Activated CD8-positive, alpha-beta memory T cell treated with anti-CD3 and anti-CD28 coated beads for 36 hours (primary cell): ENCODE data around the gene MDM2. TPM values are rescaled to one million over a fixed set of nuclear protein-coding genes. Genes with fewer than 3 reads are reported as not detected.
"Not testable (repeated sequence)": the region's sequence is repeated elsewhere in the genome, so short reads cannot be mapped to it uniquely, and the experiment has no call there.

Experiments
- CTCF ChIA-PET: fragments of 350-600 bp; sonication (Branson Sonifier 250); formaldehyde crosslinking; loops from one replicate; lab custom pipeline; 2021; ENCODE audit warnings: antibody characterized with exemption; lab: Charles Lee
- POLR2A ChIA-PET: fragments of 350-600 bp; sonication (Branson Sonifier 250); formaldehyde crosslinking; loops from one replicate; lab custom pipeline; 2021; ENCODE audit warnings: antibody characterized with exemption; lab: Charles Lee
- total RNA-seq, 2 experiments: library from RNA; stranded (reverse); gene quantifications; one replicate each; pipeline ENCODE4 v1.2.3, GENCODE V29; 2021

Gene MDM2
- total RNA-seq, 2 experiments from 2014 or later = 176 to 196 TPM

GRCh38 chr12:68815928-68816800, 8.2 kb downstream of the MDM2 start:
- ChIA-PET POLR2A (interaction anchor here (0.6 kb wide), 1 partner anchor 291 kb away, joined by 4 read pairs; no protein-coding TSS in a partner anchor), CTCF (no interaction called here)

DNA sequence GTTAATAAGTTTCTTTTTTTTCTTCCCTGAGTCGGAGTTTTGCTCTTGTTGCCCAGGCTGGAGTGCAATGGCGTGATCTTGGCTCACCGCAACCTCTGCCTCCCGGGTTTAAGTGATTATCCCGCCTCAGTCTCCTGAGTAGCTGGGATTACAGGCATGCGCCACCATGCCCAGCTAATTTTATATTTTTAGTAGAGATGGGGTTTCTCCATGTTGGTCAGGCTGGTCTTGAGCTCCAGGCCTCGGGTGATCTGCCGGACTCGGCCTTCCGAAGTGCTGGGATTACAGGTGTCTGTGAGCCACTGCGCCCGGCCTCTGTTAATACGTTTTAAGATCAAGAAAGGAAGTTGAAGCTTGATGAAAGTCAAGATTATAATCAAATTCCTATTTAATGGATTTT, 11.5 kb downstream of the MDM2 start:
- CTCF ChIA-PET = interaction anchor here (0.9 to 2.5 kb wide), 3 partner anchors 11 to 544 kb away, joined by 3 to 8 read pairs (median 6); partner anchors contain the start of gene MDM2
- POLR2A ChIA-PET = not testable (repeated sequence)

DNA sequence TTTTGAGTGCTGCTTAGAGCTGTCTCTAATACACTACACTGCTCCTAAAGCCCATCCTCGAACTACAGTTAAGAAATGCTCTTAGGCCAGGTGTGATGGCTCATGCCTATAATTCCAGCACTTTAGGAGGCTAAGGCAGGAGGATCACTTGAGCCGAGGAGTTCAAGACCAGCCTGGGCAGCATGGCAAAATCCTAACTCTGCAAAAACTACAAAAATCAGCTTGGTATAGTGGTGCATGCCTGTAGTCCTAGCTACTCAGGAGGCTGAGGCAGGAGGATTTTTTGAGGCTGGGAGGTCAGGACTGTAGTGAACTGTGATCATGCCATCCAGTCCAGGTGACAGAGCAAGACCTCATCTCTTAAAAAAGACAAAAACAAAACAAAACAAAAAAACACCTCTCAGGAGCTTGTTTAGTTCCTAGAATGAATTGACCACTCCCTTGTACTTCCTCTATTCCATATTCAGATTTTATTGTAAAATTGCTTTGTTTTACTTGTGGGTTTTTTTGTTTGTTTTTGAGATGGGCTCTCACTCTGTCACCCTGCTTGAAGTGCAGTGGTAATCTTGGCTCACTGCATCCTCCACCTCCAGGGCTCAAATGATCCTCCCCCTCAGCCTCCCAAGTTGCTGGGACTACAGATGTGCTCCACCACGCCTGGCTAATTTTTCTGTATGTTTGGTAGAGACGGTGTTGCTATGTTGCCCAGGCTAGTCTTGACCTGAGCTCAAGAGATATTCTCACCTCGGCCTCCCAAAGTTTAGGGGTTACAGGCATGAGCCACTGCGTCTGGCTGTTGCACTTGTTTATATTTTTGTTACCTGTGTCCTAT, 13.6 kb downstream of the MDM2 start:
- ChIA-PET CTCF (interaction anchor here (0.6 to 2.5 kb wide), 3 partner anchors 9 to 25 kb away, joined by 3 to 8 read pairs (median 3); partner anchors contain the start of gene MDM2), POLR2A (no interaction called here)

DNA sequence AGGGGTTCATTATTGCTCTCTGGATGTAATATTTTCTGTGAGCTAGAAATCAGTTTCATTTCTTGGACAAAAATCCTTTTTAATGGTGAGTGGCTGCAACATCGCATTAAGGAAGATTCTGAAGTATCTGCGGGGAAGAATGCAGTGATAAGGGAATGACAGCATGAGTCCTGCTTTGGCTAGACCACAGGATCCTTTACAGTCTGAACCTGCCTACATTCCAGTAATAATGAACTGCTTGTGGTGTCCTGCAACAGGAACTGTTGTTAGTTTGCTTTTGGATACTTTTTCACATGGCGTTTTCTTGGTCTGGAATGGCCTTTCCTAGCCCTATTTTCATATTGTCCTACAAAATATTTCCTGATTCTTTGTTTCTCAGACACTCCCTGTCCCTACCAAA, 15.7 kb downstream of the MDM2 start:
- ChIA-PET POLR2A (no interaction called here), CTCF (no interaction called here)

DNA sequence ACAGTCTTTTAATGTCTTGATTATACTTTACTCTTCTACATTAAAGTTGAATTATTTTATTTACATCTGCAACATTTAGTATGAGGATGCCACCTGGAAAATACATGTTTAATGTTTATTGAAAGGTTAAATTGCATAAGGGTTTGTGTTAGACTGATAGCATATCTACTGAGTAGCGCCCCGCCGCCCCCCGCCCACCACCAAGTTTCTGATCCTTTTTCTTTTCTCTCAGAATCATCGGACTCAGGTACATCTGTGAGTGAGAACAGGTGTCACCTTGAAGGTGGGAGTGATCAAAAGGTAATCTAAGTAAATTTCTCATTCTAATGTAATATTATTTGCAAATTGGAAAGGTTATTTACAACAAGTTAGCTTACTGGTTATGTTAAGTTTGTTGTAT, 16.2 kb downstream of the MDM2 start:
- ChIA-PET POLR2A (no interaction called here), CTCF (interaction anchor here (0.6 kb wide), 1 partner anchor 534 kb away, joined by 3 read pairs; no protein-coding TSS in a partner anchor)

DNA sequence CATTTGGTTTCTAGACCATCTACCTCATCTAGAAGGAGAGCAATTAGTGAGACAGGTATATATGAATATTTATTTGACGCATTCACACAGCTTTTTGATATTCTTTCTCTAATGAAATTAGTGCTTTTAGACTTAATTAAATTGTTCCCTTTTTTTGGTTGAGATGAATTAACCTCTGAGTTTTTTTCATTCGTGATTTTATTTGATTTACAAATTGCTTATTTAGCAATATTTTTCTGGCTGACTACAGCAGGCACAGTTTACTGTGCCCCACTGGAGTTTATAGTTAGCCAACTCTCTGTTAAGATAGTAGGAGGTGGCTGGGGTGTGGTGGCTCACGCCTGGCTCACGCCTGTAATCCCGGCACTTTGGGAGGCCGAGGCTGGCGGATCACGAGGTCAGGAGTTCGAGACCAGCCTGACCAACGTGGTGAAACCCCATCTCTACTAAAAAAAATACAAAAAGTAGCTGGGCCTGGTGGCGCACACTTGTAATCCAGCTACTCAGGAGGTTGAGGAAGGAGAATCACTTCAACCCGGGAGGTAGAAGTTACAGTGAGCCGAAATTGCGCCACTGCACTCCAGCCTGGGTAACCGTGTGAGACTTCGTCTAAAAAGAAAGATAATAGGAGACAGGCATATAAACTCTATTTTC, 16.7 kb downstream of the MDM2 start:
- ChIA-PET CTCF (interaction anchor here (0.6 kb wide), 1 partner anchor 534 kb away, joined by 3 read pairs; no protein-coding TSS in a partner anchor), POLR2A (no interaction called here)

- POLR2A ChIA-PET = interaction anchor here (0.7 kb wide), 1 partner anchor 63 kb away, joined by 4 read pairs; no protein-coding TSS in a partner anchor
- CTCF ChIA-PET = no interaction called here
Measured at GRCh38 chr12:68825569-68826217, 17.7 kb downstream of the MDM2 start.

GRCh38 chr12:68827895-68828671, 20.1 kb downstream of the MDM2 start:
- POLR2A ChIA-PET = no interaction called here

GRCh38 chr12:68828672-68829068, 20.7 kb downstream of the MDM2 start:
- POLR2A ChIA-PET = no interaction called here

More at GRCh38 chr12:68827895-68828671, 20.1 kb downstream of the MDM2 start:
- CTCF ChIA-PET = no interaction called here

DNA sequence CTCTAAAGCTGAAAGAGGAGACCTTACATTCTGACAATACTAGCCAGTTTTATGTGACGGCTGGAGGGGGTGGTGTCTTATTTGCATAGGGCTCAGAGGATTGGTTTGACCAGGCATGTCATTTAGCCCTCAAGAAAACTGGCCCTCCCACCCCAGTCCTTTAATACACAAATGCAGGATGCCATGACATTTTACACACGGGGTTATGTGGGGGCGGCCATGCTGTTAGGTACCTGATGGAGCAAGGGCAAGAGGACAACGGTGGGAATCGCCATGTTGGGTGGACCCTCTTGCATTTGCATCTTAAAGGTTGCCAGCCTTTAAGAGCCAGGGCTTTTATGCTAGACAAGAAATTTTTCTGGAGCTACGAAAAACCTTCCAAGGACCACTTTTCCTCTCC, 23.3 kb downstream of the MDM2 start:
- POLR2A ChIA-PET = interaction anchor here (0.6 to 1.2 kb wide), 2 partner anchors 11 to 323 kb away, joined by 3 read pairs; no protein-coding TSS in a partner anchor
- CTCF ChIA-PET = interaction anchor here (1.4 to 1.7 kb wide), 4 partner anchors 10 to 239 kb away, joined by 3 to 8 read pairs (median 3); no protein-coding TSS in a partner anchor

More at GRCh38 chr12:68828672-68829068, 20.7 kb downstream of the MDM2 start:
- CTCF ChIA-PET = no interaction called here

- ChIA-PET CTCF (no interaction called here), POLR2A (no interaction called here)
Measured at GRCh38 chr12:68831751-68832503, 23.9 kb downstream of the MDM2 start.

GRCh38 chr12:68832504-68832867, 24.5 kb downstream of the MDM2 start:
- POLR2A ChIA-PET = interaction anchor here (0.6 kb wide), 1 partner anchor 12 kb away, joined by 3 read pairs; no protein-coding TSS in a partner anchor
- CTCF ChIA-PET = no interaction called here

DNA sequence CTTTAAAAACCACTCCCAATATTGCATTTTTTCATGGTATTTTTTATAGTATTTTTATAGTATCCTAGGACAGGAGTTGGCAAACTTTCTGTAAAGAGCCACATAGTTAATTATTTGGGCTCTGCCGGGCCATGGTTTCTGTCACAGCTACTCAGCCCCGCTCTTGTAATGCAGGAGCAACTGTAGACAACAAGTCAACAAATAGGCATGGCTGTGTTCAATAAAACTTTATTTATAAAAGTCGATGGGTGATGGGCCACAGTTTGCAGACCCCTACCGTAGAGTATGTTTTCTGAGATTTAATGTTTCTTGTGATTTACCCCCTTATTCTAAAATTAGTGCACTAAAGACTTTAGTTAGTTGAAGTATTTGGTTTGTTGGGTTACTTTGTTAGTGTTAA, 25.5 kb downstream of the MDM2 start:
- ChIA-PET POLR2A (no interaction called here), CTCF (interaction anchor here (0.6 to 1.7 kb wide), 3 partner anchors 18 to 220 kb away, joined by 3 to 4 read pairs (median 4); no protein-coding TSS in a partner anchor)

- ChIA-PET CTCF (interaction anchor here (1.7 kb wide), 1 partner anchor 19 kb away, joined by 4 read pairs; no protein-coding TSS in a partner anchor), POLR2A (no interaction called here)
Measured at GRCh38 chr12:68835333-68835908, 27.4 kb downstream of the MDM2 start.

GRCh38 chr12:68837215-68837614, 29.2 kb downstream of the MDM2 start:
- POLR2A ChIA-PET = interaction anchor here (0.6 kb wide), 2 partner anchors 26 to 799 kb away, joined by 3 read pairs; no protein-coding TSS in a partner anchor

More at GRCh38 chr12:68837215-68837614, 29.2 kb downstream of the MDM2 start:
- CTCF ChIA-PET = interaction anchor here (0.9 kb wide), 1 partner anchor 8 kb away, joined by 3 read pairs; no protein-coding TSS in a partner anchor
